GM21367 (cell line): ENCODE data around the gene GDI1.

ENCODE experiments used
- ATAC-seq: cut with Tn5 transposase; IDR thresholded peaks from one replicate; pipeline ENCODE4 v1.9.1; 2021; ENCODE audit not compliant: unreplicated experiment

GDI1 gene

DNA sequence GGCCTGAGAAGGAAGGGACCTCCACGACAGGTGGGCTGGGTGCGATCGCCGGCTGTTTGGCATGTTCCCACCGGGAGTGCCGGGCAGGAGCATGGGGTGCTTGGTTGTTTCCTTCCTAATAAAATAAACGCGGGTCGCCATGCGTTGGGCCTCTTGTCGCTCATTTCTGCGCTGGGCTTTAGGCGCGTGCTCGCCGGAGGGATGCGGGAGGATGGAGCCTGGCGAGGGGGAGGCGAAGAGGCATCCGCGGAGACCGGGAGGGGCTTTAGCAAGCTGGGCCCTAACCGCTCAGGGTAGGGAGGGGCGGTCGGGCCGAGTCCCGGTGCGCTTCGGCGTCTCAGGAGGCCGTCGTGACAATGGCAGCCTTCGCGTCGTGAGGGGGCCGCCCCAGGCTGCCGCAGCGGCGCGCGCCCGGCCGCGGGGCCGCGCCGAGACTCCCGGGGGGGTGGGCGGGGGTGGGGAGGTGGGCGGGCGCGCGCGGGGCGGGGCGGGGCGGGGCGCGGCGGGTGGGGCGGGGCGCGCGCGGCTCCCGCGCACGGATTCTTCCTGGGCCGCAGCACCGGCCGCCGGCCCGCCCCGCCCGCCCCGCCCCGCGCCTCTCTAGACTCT, 476 bp upstream of the GDI1 start:
- peak; percentile 18 for ATAC-seq

DNA sequence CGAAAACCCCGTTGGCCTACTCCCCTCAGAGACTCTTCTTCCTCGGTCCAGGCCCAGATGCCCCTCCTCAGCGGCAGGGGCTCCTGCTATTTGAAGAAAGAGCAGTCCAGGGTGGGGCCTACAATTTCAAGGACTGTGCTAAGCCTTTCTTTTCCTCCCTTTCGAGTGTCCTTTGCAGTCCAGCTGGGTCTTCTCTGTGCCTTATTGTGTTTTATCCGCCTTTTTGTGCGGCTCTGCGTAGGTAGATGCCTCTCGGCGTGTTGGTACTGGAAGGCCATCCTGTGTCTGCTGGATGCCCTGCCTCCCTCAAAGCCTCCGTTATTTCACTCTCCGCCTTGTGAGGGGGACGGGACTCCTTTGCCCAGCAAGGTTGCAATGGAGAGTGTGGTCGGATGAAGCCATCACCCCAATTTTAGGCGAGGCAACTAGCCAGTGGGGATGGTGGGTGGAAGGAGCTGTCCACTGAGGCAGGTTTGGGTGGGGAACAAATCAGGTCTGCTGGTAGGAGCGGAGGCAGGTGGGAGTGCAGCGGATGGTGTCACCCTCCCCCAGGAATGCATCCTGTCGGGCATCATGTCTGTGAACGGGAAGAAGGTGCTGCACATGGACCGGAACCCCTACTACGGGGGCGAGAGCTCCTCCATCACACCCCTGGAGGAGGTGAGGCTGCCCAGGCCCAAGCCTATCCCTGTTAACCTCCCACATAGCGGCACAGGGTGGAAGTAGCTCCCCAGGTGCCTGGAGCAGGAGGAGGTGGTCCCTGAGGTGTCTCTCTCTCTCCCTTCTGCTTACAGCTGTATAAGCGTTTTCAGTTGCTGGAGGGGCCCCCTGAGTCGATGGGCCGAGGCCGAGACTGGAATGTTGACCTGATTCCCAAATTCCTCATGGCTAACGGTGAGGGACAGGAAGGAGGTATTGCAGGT, 1.3 kb downstream of the GDI1 start:
- ATAC-seq = no peak

DNA sequence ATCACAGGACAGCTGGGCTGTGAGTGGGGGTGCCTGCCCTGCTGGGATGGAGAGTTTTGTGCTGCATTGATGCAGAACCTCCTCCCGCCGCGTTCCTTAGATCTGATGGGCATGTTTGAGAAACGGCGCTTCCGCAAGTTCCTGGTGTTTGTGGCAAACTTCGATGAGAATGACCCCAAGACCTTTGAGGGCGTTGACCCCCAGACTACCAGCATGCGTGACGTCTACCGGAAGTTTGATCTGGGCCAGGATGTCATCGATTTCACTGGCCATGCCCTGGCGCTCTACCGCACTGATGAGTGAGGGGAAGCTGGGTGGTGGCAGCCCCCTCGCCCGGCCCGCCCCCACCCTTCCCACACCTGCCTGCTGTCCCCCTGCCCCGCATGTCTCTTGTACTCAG, 2.9 kb downstream of the GDI1 start:
- no peak for ATAC-seq

DNA sequence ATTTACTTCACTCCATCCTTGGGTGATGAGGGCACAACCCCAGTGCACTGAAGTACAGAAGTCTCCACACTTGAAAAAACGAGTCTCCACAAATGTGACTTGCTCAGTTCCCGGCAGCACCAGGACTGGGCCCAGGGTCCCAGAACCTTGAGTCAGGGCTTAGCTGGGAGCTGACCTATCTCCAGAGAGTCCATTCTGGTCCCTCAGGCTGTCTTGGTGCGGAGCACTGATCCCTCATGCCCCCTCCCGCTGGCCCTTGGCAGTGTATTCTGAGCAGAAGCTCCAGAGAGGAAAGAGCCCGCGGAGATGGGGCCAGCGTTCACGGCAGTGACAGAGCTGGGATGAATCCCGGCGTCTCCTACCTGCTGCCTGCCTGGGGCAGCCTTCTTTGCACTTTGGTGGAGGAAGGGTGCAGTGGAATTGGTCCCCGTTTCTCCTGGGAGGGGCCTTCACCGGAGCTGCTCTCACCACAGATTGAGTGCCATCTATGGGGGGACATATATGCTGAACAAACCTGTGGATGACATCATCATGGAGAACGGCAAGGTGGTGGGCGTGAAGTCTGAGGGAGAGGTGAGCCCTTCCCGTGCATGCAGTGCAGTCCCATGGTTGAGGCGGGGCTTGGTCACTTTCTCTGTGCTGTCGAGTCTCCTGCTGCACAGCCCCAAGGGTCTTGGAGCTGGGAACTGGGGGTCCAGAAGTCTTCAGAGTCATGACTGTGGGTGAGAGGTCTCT, 3.8 kb downstream of the GDI1 start:
- ATAC-seq = no peak

DNA sequence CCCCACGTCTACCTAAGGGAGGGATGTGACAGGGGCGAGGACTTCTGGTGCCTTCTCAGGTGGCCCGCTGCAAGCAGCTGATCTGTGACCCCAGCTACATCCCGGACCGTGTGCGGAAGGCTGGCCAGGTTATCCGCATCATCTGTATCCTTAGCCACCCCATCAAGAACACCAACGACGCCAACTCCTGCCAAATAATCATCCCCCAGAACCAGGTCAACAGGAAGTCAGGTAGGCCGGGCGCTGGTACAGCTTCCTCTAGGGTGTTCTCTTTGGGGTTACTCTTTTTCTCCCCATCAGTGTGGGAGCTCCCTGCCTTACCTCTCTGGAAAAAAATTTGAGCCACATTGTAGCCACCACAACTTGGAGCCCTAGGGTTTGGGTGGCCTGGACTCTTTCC, 4.6 kb downstream of the GDI1 start:
- no peak for ATAC-seq

DNA sequence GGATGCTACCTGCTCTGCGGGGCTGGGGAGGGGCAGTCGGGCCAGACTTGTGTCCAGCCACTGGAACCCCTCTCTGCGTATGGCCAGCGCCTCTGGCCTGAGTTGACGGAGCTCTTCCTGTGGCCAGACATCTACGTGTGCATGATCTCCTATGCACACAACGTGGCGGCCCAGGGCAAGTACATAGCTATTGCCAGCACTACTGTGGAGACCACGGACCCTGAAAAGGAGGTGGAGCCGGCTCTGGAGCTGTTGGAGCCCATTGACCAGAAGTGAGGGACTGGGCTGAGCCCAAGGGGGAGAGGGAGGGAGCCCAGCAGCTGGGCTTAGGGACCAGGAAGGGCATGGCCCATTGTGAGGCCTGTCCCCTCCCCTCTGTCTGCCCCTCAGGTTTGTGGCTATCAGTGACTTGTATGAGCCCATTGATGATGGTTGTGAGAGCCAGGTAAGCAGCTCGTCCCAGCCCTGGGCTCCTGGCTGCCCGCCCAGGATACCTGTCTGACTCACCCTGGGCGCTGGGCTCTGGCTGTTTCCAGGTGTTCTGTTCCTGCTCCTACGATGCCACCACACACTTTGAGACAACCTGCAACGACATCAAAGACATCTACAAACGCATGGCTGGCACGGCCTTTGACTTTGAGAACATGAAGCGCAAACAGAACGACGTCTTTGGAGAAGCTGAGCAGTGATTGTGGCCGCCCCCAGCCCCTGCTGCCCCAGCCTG, 5.2 kb downstream of the GDI1 start:
- no peak for ATAC-seq

DNA sequence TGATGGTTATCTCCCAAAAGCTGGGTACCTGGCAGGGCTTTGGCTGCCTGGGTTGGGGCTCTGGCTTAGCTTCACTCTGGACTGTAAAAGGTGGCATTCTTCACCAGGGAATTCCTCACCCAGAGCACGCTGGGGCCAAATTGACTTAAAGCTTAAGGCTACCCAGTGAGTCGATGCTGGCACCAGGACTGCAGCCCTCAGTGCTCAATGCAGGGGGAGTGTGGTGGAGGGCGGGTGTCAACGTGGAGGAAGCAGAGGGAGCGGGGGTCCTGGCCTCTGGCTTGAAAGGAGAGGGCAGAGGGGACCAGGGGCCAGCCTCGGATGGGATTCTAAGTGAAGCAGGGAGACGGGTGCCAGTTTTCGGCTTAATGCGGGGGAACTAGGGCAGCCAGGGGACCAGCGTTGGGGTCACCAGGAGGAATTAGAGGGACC, 6.5 kb downstream of the GDI1 start:
- ATAC-seq = no peak

DNA sequence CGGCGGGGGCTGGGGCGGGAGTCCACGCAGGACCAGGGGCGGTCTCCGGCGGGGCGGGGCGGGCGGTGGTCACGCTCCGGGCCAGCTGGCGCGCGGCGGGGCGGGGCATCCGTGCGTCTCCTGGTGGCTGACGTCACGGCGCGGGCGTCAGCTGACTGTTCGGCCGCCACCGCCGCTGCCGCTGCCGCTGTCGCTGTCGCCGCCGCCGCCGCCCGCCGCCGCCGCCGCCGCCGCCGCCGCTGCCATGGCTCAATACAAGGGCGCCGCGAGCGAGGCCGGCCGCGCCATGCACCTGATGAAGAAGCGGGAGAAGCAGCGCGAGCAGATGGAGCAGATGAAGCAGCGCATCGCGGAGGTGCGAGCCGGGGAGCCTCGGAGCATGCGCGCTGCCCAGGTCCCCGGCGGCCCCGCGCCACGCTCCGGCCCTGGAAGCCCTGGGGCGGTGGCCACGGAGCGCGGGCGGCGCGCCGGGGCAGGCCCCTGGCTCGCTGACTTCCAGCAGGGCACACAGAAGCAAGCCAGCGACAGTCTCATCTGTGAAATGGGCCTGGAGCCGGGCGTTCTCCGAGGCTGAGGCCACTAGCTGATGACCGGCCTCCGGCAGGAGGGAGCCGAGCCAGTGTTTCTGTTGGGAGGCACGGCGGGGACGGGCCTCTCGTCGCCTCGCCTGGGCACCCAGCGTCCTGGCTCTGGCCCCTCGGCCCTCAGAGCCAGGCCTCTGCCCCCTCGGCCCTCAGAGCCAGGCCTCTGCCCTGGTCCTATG, 7.2 kb downstream of the GDI1 start, which contains the start of gene FAM50A:
FAM50A (plus strand) TSS at position 150 of the 763 bp plus-strand sequence; CDS start at position 245, 95 bp downstream.
- ATAC-seq = peak; percentile 63

DNA sequence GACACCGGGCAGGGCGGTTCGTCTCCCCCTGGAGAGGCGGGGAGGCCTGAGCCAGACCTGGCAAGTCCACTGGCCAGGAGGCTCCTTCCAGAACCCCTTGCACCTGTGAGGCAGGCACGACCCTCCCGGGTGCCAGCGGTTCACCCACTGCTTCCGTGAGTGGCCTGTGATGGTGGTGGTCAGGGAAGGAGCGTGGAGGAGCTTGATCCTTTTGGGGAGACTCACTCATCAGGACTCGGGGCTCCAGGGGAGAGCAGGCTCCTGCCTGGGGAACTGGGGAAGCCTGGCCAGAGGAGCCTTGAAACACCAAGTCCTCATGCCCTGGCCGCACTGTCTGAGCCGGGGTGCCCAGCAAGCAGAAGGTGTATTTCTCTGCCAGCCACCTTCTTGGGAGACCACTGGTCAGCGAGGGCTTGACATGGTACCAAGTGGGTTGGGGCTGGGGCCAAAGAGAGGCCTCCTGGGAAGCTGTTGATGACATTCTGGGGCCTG, 7.8 kb downstream of the GDI1 start:
- no peak for ATAC-seq

DNA sequence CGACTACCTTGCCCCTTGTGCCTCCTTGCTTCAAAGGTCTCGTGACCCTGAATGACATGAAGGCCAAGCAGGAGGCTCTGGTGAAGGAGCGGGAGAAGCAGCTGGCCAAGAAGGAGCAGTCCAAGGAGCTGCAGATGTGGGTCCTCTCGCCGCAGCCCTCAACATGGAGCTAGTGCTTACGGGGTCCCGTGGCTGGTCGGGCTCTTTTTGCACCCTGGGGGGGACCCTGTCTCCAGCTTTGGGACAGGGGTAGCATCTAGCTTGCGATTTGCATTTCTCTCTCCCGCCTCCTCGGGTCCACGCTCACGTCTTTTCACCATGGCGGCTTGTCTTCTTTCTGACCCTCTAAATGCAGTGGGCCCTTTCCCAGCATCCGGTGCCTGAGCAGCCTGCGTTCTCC, 8.8 kb downstream of the GDI1 start:
- no peak for ATAC-seq

DNA sequence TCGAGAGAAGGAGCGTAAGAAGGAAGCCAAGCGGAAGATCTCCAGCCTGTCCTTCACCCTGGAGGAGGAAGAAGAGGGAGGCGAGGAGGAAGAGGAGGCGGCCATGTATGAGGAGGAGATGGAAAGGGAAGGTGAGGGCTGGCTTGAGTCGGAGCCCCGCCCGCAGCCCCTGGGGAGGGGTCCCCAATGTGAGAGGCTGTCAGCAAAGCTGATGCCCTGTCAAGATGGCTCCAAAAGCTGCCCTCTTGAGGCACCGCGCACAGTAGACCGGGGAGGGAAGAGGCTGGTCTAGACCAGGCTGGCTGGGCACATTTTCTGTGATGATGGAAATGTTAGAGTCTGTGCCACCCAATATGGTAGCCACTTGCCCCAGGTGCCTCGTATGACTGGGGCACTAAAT, 9.5 kb downstream of the GDI1 start:
- no peak for ATAC-seq

DNA sequence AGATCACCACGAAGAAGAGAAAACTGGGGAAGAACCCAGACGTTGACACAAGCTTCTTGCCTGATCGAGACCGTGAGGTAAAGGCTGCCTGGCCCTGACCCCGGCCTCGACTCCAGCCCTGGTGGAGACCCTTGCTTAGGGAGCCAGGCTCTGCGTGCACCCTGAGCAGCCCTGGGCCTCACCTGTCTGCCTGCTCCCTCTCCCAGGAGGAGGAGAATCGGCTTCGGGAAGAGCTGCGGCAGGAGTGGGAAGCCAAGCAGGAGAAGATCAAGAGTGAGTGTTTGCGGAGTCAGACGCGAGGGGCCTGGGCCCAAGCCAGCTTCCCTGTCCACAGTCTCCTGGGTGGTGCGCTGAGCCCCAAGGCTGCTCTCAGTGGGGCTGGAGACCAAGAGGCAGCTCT, 11.5 kb downstream of the GDI1 start:
- ATAC-seq = no peak

DNA sequence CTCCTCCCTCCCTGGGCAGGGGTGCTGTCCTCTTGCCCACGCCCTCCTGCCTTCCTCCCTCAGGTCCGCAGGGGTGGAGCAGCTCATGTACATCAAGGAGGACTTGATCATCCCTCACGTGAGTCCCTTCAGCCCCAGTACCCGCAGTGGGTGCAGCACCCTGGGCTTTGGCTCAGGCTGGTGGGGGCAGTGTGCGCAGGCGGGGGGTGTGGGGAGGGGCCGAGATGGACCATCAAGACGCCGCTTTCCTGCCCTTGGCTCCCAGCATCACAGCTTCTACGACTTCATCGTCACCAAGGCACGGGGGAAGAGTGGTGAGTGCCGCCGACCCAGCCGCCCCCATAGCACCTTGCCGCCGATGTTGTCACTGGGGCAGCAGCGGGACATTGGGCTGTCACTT, 12.7 kb downstream of the GDI1 start:
- no peak for ATAC-seq

DNA sequence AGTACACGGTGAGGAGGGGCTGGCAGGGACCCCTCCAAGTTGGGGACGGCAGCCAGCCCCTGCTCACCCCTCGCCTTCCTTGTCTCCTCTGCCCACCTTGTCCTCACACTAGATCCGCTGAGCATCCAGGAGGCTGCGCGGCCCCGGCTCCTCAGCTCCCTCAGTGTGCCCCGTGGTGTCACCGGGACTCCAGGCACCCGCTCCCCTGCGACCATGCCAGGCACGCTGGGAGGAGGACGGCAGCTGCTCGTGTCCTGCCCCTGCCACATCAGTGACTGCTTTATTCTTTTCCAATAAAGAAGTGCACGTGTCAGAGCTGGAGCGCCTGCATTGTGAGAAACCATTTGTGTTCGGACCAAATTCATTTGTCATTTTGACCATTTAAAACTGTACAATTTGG, 13.4 kb downstream of the GDI1 start:
- ATAC-seq = no peak

DNA sequence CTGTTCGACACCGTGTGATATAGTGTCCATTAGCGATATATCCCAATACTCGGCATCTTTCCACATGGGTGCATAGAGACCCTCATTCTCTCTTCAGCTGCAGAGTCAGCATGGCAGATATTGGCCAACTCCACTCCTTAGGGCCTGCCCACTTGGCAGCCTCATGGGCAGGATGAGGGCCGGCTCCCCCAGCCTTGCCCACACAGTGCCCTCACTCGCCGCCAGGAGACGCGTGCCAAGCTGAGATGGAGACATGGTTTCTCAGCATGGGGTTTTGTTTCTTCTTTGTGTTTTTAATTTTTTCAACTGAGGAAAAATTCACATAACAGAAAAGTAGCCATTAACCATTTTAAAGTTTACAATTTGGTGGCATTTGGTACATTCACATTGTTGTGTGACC, 15.9 kb downstream of the GDI1 start:
- no peak for ATAC-seq

DNA sequence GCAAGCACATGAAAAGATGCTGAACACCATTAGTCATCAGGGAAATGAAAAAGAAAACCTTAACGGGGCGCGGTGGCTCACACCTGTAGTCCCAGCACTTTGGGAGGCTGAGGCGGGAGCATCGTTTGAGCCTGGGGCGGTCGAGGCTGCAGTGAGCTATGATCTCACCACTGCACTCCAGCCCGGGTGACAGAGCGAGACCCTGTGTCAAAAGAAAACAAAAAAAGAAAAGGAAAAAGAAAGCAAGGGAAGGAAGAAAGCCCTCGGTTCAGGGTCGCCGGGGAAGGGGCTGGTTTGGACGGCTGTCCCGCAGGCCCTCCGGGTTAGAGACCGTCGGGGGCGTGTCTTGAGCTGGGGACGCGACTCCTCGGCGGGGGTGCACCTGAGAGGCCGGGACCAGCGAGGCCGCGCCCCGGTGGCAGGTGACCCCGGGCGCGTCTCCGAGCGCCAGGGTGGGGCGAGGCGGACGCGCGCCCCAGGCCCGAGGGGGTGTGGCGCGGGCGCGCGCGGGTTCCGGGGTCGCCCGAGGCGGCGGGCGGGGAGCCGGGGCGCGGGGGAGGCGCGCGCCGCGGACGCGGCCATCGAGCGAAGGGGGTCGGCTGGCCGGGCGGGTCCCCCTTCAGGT, 20.6 kb downstream of the GDI1 start:
- ATAC-seq = peak; percentile 57

DNA sequence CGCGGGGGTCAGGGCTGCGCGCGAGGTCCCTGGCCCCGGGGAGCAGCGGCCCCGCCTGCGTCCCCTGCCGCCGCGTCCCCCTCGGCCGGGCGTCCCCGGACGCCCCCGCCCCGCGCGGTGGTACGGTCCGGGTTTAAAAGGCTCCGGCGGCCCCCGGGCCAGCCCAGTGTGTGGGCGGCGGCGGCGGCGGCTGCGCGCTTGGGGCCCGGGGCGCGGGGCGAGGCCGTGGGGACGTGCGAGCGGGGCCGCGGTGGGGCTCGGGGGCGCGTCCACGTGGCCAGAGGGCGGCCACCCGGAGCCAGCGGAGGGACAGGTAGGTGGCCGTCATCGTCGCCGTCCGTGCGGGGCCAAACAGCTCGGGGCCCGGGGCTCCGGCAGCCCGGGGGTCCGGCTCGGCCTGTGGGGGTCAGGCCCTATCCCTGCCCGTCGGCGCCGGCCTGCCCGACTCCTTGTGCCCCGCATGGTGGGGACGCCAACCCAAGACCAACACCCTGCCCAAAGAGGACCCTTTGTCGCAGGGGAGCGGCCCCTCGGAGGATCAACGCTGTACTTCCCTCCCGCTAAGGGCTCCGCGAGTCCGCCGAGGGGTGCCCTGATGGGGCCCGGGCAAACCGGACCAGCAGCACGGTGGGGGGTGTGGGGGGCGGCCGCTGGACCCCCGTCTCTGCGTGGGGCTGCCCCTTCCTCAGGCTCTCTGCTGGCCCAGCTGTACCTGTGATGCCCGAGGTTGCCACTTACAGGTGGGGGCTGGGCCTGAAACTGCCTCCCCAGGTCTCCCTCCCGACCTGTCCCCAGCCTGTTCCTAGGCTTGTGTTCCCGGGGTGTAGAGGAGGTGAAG, 21.4 kb downstream of the GDI1 start, which contains the start of gene PLXNA3:
PLXNA3 (plus strand) TSS at position 166 of the 838 bp plus-strand sequence. CDS start 1,903 bp downstream, outside the sequence.
- ATAC-seq = peak; percentile 63

DNA sequence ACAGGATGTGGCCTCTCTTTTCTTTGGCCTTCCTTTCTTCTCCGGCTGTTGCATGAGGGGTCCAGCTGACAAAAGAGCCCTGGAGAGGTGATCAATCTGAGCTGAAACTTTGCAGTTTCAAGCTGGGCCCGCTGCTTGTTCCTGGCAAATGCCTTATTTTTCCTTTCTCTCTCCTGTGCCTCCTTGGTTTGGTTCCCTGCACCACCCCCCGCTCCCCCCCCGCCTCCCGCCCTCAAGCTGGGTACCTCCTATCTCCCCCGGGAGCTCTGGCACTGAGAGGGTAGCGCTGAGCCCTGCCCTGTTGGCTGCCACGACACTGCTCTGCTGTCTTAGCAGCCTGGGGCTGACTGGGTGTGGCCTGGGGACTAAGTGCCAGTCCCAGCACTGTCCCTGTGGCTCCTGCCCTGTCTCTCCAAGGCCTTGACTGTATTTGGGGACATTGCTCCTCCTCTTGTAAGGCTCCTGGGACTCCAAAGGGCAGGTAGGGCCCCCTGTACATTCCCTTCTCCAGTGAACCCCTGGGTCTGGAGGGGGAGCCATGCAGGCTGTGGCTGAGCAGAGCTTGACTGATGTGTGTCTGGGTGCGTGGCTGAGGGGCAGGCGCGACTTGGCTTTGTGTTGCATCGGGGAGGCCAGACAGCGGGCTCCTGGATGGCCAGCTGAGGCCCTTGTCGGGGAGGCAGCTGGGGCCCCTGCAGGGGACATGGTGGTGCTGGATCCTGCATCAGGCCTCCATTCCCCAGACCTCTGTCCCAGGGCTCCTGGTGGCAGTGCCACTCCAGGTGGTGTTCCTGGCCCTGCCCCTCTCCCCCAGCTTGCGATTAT, 22.2 kb downstream of the GDI1 start:
- no peak for ATAC-seq
